WTC11 (cell line): ENCODE data around the gene FAM228B. TPM values are rescaled to one million over a fixed set of nuclear protein-coding genes. Genes with fewer than 3 reads are reported as not detected.
A peak's percentile ranks its signal among the peaks of the same experiment; 100 is the strongest.

Experiments
- ATAC-seq: fragments of 200-7000 bp; cut with Tn5 transposase; 2 replicates; pipeline ENCODE4 v1.10.0; 2021; ENCODE audit warnings: mild to moderate bottlenecking, moderate library complexity
- CTCF ChIA-PET: fragments of 300-600 bp; sonication (Branson Sonifier 250); formaldehyde crosslinking; loops from one replicate; lab custom pipeline; 2021; ENCODE audit warnings: antibody characterized with exemption; lab: Charles Lee
- POLR2A ChIA-PET: fragments of 350-600 bp; sonication (Branson Sonifier 250); formaldehyde crosslinking; loops from one replicate; lab custom pipeline; 2021; ENCODE audit warnings: antibody characterized with exemption; lab: Charles Lee
- DNase-seq: peaks from one replicate; pipeline ENCODE4 v3.0.0; 2021; ENCODE audit warnings: low spot score
- H3K27ac Mint-ChIP-seq: 2 replicates; pipeline ENCODE4 v1.8.0; 2021; ENCODE audit warnings: mixed read lengths
- H3K27me3 Mint-ChIP-seq: 2 replicates; pipeline ENCODE4 v1.8.0; 2021; ENCODE audit warnings: low read depth, mild to moderate bottlenecking, moderate library complexity, mixed read lengths
- H3K36me3 Mint-ChIP-seq: 2 replicates; pipeline ENCODE4 v1.8.0; 2021; ENCODE audit warnings: mixed read lengths
- H3K4me1 Mint-ChIP-seq: 2 replicates; pipeline ENCODE4 v1.8.0; 2022; ENCODE audit warnings: mixed read lengths
- H3K4me3 Mint-ChIP-seq: 2 replicates; pipeline ENCODE4 v1.8.0; 2021; ENCODE audit warnings: mild to moderate bottlenecking, moderate library complexity, mixed read lengths
- H3K9me3 Mint-ChIP-seq: 2 replicates; pipeline ENCODE4 v1.8.0; 2021; ENCODE audit warnings: mixed read lengths
- E2F1 ChIP-seq: sonication (generic); formaldehyde crosslinking; IDR thresholded peaks from 2 replicates; pipeline ENCODE4 v1.8.0; 2022; ENCODE audit warnings: mild to moderate bottlenecking, missing genetic modification reagents
- ELF4 ChIP-seq: sonication (generic); formaldehyde crosslinking; IDR thresholded peaks from 2 replicates; pipeline ENCODE4 v1.8.1; 2022; ENCODE audit warnings: low read depth, mild to moderate bottlenecking, moderate library complexity, missing genetic modification reagents
- FOXP1 ChIP-seq: sonication (generic); formaldehyde crosslinking; IDR thresholded peaks from 2 replicates; pipeline ENCODE4 v1.8.0; 2022; ENCODE audit warnings: missing genetic modification reagents, mild to moderate bottlenecking, moderate library complexity, borderline replicate concordance
- FOXP4 ChIP-seq: sonication (generic); formaldehyde crosslinking; IDR thresholded peaks from 2 replicates; pipeline ENCODE4 v1.8.0; 2022; ENCODE audit warnings: mild to moderate bottlenecking, missing genetic modification reagents
- NR3C1 ChIP-seq: sonication (generic); formaldehyde crosslinking; conservative IDR thresholded peaks from 2 replicates; pipeline ENCODE4 v1.8.1; 2023; ENCODE audit warnings: low read depth, mild to moderate bottlenecking, missing genetic modification reagents
- PRRX2 ChIP-seq: fragments of 250-450 bp; sonication (Bioruptor Pico); IDR thresholded peaks from 2 replicates; pipeline ENCODE4 v1.8.0; 2021; ENCODE audit warnings: mild to moderate bottlenecking
- ZNF512 ChIP-seq: sonication (generic); formaldehyde crosslinking; IDR thresholded peaks from 2 replicates; pipeline ENCODE4 v1.8.1; 2022; ENCODE audit warnings: missing genetic modification reagents, borderline replicate concordance
- total RNA-seq: library from RNA; stranded (reverse); gene quantifications from 3 replicates; pipeline ENCODE4 v1.2.3, GENCODE V29; 2021
- TF ChIP-seq, protein P1 (sequence below): sonication (generic); formaldehyde crosslinking; IDR thresholded peaks from 2 replicates; pipeline ENCODE4 v1.8.0; 2023; ENCODE audit warnings: missing genetic modification reagents, mild to moderate bottlenecking, borderline replicate concordance
- TF ChIP-seq, protein P2 (sequence below): fragments of 250-450 bp; sonication (Bioruptor Pico); IDR thresholded peaks from 2 replicates; pipeline ENCODE4 v1.9.0; 2021; ENCODE audit warnings: mild to moderate bottlenecking

The FAM228B gene
- total RNA-seq, 1 experiment from 2014 or later, result 2.7 TPM

GRCh38 chr2:24122366-24123194 lies 689 bp upstream of the FAM228B start (continued):
- TF ChIP-seq, protein P1, sequence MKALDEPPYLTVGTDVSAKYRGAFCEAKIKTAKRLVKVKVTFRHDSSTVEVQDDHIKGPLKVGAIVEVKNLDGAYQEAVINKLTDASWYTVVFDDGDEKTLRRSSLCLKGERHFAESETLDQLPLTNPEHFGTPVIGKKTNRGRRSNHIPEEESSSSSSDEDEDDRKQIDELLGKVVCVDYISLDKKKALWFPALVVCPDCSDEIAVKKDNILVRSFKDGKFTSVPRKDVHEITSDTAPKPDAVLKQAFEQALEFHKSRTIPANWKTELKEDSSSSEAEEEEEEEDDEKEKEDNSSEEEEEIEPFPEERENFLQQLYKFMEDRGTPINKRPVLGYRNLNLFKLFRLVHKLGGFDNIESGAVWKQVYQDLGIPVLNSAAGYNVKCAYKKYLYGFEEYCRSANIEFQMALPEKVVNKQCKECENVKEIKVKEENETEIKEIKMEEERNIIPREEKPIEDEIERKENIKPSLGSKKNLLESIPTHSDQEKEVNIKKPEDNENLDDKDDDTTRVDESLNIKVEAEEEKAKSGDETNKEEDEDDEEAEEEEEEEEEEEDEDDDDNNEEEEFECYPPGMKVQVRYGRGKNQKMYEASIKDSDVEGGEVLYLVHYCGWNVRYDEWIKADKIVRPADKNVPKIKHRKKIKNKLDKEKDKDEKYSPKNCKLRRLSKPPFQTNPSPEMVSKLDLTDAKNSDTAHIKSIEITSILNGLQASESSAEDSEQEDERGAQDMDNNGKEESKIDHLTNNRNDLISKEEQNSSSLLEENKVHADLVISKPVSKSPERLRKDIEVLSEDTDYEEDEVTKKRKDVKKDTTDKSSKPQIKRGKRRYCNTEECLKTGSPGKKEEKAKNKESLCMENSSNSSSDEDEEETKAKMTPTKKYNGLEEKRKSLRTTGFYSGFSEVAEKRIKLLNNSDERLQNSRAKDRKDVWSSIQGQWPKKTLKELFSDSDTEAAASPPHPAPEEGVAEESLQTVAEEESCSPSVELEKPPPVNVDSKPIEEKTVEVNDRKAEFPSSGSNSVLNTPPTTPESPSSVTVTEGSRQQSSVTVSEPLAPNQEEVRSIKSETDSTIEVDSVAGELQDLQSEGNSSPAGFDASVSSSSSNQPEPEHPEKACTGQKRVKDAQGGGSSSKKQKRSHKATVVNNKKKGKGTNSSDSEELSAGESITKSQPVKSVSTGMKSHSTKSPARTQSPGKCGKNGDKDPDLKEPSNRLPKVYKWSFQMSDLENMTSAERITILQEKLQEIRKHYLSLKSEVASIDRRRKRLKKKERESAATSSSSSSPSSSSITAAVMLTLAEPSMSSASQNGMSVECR, result no peak
- TF ChIP-seq, protein P2, sequence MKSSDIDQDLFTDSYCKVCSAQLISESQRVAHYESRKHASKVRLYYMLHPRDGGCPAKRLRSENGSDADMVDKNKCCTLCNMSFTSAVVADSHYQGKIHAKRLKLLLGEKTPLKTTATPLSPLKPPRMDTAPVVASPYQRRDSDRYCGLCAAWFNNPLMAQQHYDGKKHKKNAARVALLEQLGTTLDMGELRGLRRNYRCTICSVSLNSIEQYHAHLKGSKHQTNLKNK (CRISPR knock-in tag), result no peak
- no peak for TF ChIP-seq ZNF512 (CRISPR knock-in tag)
- TF ChIP-seq, all 79 proteins: peak for 0

DNA sequence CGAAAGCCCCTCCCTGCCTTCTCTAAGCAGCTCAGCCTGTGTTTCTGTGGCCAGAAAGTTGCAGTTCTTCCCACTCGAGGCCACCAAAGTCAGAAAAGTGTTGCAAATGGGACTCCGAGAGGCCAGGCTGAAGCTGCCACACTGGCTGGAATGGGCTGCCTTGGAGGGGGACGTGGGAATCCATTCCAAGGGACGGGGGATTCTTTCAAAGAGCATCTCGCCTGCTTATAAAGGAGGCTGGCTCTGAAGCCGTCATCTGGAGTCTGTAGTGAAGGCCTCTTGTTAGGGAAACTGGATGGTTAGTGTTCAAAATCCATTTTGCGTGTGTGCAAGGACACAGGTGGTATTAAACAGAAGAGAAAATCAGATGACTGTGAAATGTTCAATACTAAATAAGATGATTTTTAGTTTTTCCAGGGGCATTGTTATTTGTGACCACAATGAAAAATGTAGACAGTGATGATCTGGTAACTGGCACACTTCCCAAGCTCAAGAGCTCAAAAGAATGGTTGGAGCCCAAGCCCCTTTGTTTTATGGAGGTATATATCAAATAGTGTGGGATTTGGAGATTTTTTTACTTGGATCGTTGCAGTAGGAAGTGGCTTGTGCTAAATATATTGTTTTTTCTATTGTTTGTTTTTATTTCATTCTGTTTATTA lies 782 bp downstream of the FAM228B start:
- Mint-ChIP-seq H3K36me3 (no peaks in the 10 kb centered on the region), H3K27ac (no peak overlapping the region), H3K4me1 (peaks cover 24% of the 10 kb centered on the region), H3K4me3 (peak overlapping the region; percentile 76), H3K27me3 (peaks cover 29% of the 10 kb centered on the region), H3K9me3 (peaks cover 5% of the 10 kb centered on the region)
- TF ChIP-seq FOXP4 (CRISPR knock-in tag) (no peak), ZNF512 (CRISPR knock-in tag) (no peak), ELF4 (CRISPR knock-in tag) (no peak)
- CTCF ChIA-PET, result interaction anchor here (6.6 kb wide), 1 partner anchor 40 kb away, joined by 64 read pairs; the partner anchor contains the start of gene TP53I3
- ATAC-seq (peak; percentile 7), DNase-seq (no peak)
- POLR2A ChIA-PET, result interaction anchor here (0.5 to 2.4 kb wide), 3 partner anchors 9 to 40 kb away, joined by 3 to 13 read pairs (median 3); partner anchors contain the start of gene TP53I3

DNA sequence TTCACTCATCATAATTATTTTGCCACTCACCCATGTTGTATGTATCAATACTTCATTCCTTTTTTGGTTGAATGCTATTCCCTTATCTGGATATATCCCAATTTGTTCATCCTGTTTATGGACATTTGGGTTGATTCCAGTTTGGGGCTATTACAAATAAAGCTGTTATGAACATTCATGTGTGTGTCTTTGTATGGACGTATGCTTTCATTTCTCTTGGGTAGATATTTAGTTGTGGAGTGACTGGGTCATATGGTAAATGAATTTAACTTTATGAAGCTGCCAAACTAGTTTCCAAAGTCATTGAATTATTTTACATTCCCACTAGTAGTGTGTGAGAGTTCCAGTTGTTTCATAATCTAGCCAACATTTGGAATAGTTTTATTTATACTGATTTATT lies 2.7 kb downstream of the FAM228B start:
- Mint-ChIP-seq H3K9me3 (peaks cover 5% of the 10 kb centered on the region), H3K36me3 (no peaks in the 10 kb centered on the region)
- CTCF ChIA-PET, result no interaction called here

More for the DNA sequence above, 2.7 kb downstream of the FAM228B start:
- H3K27ac Mint-ChIP-seq, result no peak overlapping the region
- DNase-seq (no peak), ATAC-seq (no peak)
- no peak overlapping the region for H3K4me3 Mint-ChIP-seq
- peaks cover 29% of the 10 kb centered on the region for H3K27me3 Mint-ChIP-seq
- H3K4me1 Mint-ChIP-seq, result peaks cover 23% of the 10 kb centered on the region
- TF ChIP-seq PRRX2 (CRISPR knock-in tag) (no peak), E2F1 (CRISPR knock-in tag) (no peak), NR3C1 (no peak), FOXP1 (CRISPR knock-in tag) (no peak)
- POLR2A ChIA-PET, result no interaction called here
